ENCODE results near the gene GPR158.
"Not testable (repeated sequence)": the region's sequence is repeated elsewhere in the genome, so short reads cannot be mapped to it uniquely, and the experiment has no call there.

GPR158 gene

DNA sequence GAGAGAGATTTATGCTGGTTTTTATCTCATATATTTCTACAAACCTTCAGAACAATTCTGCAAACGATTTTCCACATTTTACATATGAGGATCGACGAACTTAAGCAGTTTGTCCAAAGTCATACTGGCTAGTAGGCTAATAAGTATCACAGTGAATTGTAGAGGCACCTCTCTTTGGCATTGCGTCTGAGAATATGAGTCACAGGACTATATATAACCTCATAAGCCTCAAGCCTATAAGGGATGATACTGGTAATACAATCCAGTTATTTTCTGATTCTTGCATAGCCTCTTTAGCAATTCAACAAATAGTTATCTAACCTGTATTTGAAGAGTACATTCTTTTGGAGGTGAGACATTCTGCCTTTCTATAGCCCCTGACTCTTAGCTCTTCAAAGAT lies 129.8 kb downstream of the GPR158 start:
- no peak for DNase-seq

- DNase-seq: no peak
These were observed 131.6 kb downstream of the GPR158 start for GRCh38 chr10:25306386-25306785.

GRCh38 chr10:25308278-25308677 lies 133.5 kb downstream of the GPR158 start:
- no peak for DNase-seq

GRCh38 chr10:25317596-25318211 lies 142.9 kb downstream of the GPR158 start:
- not testable (repeated sequence) for DNase-seq

GRCh38 chr10:25327273-25327672 lies 152.5 kb downstream of the GPR158 start:
- DNase-seq: no peak

GRCh38 chr10:25328361-25328760 lies 153.6 kb downstream of the GPR158 start:
- no peak for DNase-seq

- not testable (repeated sequence) for DNase-seq
These were observed 154.8 kb downstream of the GPR158 start for GRCh38 chr10:25329587-25329986.

- DNase-seq: no peak
These were observed 159.6 kb downstream of the GPR158 start for GRCh38 chr10:25334445-25334844.

GRCh38 chr10:25336330-25336729 lies 161.5 kb downstream of the GPR158 start:
- no peak for DNase-seq

- DNase-seq: no peak
These were observed 163.5 kb downstream of the GPR158 start for GRCh38 chr10:25338271-25338670.

- DNase-seq: no peak
These were observed 165.2 kb downstream of the GPR158 start for GRCh38 chr10:25339966-25340365.

GRCh38 chr10:25349520-25349919 lies 174.7 kb downstream of the GPR158 start:
- DNase-seq: no peak

DNA sequence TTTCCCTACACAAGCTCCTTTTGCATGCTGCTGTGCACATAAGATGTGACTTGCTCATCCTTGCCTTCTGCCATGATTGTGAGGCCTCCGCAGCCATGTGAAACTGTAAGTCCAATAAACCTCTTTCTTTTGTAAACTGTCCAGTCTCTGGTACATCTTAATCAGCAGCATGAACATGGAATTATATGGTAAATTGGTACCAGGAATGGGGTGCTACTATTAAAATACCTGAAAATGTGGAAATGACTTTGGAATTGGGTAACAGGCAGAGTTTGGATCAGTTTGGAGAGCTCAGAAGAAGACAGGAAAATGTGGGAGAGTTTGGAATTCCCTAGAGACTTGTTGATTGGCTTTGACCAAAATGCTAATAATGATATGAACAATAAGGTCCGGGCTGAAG lies 181.8 kb downstream of the GPR158 start:
- no peak for DNase-seq

GRCh38 chr10:25357269-25357668 lies 182.5 kb downstream of the GPR158 start:
- no peak for DNase-seq

- DNase-seq: no peak
These were observed 207.4 kb downstream of the GPR158 start for GRCh38 chr10:25382029-25382810.

GRCh38 chr10:25382901-25383300 lies 208.1 kb downstream of the GPR158 start:
- DNase-seq: not testable (repeated sequence)

DNA sequence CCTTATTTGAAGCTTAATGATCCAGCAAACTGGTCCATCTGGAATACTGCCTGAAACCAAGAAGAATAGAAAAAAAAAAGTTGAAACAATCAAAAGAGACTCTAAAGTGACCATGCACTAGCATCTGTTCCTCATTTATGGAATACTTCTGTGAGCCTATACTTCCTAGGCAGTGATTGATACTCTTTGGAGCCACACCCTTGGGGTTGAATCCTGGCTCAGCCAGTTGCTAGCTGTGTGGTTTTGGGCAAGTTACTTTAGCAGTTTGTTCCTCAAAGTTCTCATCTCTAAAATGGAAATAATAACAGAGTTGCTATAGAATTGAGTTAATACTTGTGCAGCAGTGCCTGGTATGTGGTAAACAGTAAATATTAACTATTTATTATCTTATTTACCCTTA lies 208.9 kb downstream of the GPR158 start:
- no peak for DNase-seq

GRCh38 chr10:25384618-25385017 lies 209.8 kb downstream of the GPR158 start:
- no peak for DNase-seq

DNA sequence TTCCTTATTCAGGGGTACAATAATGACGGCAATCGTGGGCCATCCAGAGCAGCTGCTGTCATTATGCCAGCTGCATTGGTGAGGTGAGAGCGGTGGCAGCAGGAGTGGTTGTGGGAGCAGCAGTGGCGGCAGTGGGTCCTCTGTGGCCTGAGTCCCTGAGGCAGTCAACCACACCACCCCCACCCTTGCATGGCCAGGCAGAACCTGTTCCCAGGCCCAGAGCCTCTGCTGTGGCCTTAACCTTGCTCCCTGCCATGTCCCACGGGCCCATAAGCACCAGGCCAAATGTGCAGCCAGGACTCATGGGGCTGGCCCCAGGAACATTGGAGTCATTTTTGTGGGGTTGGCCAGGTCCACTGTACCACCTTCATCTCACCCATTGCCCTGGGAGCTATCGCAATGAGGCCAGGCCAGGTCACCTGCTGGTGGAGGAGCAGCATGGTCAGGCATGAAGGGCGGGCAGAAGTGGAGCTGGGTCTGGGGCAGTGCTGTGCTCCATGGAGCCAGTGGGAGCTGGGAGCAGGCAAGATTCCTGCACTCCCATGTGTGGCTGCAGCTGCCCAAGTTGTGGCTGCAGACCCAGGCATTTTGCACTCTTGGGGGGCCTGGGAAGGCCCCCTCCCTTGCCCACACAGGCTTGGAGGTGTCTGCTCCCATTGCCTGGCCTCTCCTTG lies 213.5 kb downstream of the GPR158 start:
- no peak for DNase-seq

DNA sequence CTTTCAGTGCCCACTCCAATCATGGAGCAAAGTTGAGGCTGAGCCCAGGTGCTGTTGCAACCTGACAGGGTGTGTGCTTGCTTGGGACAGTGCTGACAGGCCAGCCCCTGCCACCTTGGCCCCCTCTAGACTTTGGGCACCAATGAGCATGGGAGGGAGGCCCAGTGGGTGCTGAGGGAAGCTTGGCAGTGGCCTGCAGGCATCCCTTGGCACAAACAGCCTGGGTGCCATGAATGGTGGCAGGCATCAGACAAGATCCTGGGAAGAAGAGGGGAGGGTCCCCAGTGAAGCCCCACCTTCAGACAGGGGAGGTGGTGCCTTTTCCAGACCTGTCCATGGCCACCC lies 214.0 kb downstream of the GPR158 start:
- no peak for DNase-seq

DNA sequence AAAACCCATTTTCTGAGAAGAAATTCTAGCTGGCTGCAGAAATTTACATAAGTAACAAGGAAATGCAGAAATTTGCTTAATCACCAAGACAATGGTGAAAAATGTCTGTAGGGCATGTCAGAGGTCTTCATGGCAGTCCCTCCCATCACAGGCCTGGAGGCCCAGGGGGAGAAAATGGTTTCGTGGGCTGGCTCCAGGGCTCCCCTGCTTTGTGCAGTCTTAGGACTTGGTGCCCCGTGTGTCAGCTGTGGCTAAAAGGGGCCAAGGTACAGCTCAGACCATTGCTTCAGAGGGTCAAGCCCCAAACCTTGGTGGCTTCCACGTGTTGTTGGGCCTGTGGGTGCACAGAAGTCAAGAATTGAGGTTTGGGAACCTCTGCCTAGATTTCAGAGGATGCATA lies 215.9 kb downstream of the GPR158 start:
- no peak for DNase-seq

GRCh38 chr10:25392132-25392531 lies 217.3 kb downstream of the GPR158 start:
- DNase-seq: no peak

GRCh38 chr10:25393621-25394020 lies 218.8 kb downstream of the GPR158 start:
- no peak for DNase-seq

GRCh38 chr10:25398680-25399079 lies 223.9 kb downstream of the GPR158 start:
- no peak for DNase-seq

All from kidney glomerular epithelial cell (primary cell).